Stimulated activated naive CD8-positive, alpha-beta T cell treated with anti-CD3 and anti-CD28 coated beads, Interleukin-15, amount 100 ng/mL, for 72 hours (primary cell): ENCODE measurements around the gene ACCSL.

Experiments
- ATAC-seq: fragments of 150-1000 bp; cut with Tn5 transposase; 2 replicates; pipeline ENCODE4 v1.10.0; 2021; ENCODE audit warnings: mild to moderate bottlenecking, moderate library complexity
- DNase-seq, 2 donors: peaks; one replicate each; pipeline ENCODE4 v3.0.0; 2021 to 2022
- H3K27ac Mint-ChIP-seq, 2 donors: one replicate each; pipeline ENCODE4 v1.8.0; 2022; ENCODE audit warnings: mild to moderate bottlenecking in 2 of 2, mixed read lengths in 2 of 2, moderate library complexity in 2 of 2
- H3K27me3 Mint-ChIP-seq: one replicate; pipeline ENCODE4 v1.8.0; 2022; ENCODE audit warnings: mixed read lengths
- H3K4me1 Mint-ChIP-seq: one replicate; pipeline ENCODE4 v1.8.0; 2022; ENCODE audit warnings: mild to moderate bottlenecking, mixed read lengths
- H3K4me3 Mint-ChIP-seq, 2 donors: one replicate each; pipeline ENCODE4 v1.8.0; 2022; ENCODE audit warnings: mild to moderate bottlenecking in 2 of 2, mixed read lengths in 2 of 2, moderate library complexity in 1 of 2
- H3K9me3 Mint-ChIP-seq, 2 donors: one replicate each; pipeline ENCODE4 v1.8.0; 2022; ENCODE audit warnings: mixed read lengths in 2 of 2

ACCSL gene

DNA sequence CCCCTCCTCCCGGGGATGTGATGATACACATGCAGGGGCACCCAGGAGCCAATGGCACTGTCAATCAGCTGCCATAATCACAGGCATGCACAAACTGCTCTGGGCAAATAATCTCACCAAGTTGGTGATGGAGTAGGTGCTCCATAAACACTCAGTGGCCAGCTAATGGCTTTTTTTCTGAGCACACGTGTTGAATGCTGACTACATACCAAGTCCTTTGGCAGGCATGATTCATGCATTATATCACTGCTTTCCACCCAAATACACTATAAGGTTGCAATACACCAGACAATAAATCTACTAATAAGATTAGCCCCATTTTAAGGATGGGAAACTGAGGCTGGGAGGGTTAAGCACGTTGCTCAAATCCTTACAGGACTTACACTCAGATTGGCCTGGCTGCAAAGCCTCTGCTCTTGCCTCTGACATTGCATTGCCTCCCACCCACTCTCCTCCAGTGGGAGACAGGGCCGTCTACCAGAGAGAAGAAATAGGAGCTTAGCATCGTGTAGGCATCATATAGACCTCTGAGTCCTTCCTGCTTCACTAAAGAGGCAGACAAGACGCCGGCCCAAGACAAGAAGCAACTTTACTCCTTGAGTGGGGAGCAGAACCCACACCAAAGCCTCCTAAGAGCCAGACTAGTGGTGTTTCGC, 32.7 kb upstream of the ACCSL start:
- Mint-ChIP-seq H3K27ac (no peak overlapping the region), H3K4me3 (no peak overlapping the region), H3K4me1 (no peaks in the 10 kb centered on the region), H3K9me3 (no peaks in the 10 kb centered on the region), H3K27me3 (peaks cover 20% of the 10 kb centered on the region)
- DNase-seq = no peak
- no peak for ATAC-seq

GRCh38 chr11:44015624-44016007, 32.2 kb upstream of the ACCSL start:
- no peak for ATAC-seq
- H3K27ac Mint-ChIP-seq = no peak overlapping the region
- no peak for DNase-seq
- peaks cover 17% of the 10 kb centered on the region for H3K27me3 Mint-ChIP-seq
- H3K9me3 Mint-ChIP-seq = no peaks in the 10 kb centered on the region
- no peak overlapping the region for H3K4me3 Mint-ChIP-seq
- no peaks in the 10 kb centered on the region for H3K4me1 Mint-ChIP-seq

- Mint-ChIP-seq H3K27ac (no peak overlapping the region), H3K4me3 (no peak overlapping the region), H3K9me3 (peaks cover 0 to 4% of the 10 kb centered on the region in 2 donors), H3K4me1 (no peaks in the 10 kb centered on the region), H3K27me3 (peaks cover 17% of the 10 kb centered on the region)
- ATAC-seq (no peak), DNase-seq (no peak)
Measured at GRCh38 chr11:44016131-44016530, 31.6 kb upstream of the ACCSL start.

DNA sequence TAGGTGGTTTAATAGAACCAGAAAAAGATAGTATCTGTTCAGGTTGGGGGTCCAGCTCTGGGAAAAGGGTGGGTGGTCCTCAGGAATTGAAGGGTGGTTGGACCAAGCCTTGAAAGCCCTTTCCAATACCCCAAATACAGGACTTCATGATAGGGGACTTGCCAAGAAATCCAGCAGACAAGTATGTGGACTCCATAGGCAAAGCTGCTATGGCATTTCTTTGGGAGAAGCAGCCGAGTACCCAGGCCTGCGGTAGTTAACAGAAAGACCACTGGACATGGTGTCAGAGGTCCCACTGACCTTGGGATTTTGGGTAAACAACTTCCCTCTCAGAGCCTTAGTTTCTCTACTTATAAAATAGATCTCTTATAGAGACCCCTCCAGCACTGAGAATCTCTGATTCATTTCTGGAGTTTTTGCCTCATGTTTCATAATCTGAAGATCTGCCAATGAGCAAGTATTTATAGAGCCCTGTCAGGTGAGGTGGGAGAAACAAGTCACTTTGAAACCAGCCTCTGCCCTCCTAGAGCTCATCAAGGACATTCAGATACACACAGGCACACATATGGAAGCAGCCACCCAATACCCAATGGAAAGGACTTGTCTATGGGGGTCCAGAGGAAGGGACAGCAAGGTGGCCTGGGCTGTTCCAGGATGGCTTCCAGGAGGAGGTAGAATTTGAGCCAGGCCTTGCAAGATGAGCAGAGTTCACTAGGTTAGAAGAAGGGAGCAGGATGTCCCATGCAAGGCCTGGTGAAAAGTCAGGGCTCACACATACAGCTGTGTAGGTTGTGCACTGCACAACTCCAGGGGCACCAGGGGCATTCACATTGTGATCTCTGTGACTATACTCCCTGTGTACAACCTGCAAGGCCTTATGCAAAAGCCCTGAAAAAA, 31.0 kb upstream of the ACCSL start:
- no peak for DNase-seq
- peak; percentile 39 for ATAC-seq
- Mint-ChIP-seq H3K27me3 (peaks cover 20% of the 10 kb centered on the region), H3K27ac (peak overlapping the region in 1 of 2 donors; percentile 88), H3K4me1 (no peaks in the 10 kb centered on the region), H3K9me3 (peaks cover 0 to 11% of the 10 kb centered on the region in 2 donors), H3K4me3 (no peak overlapping the region)

DNA sequence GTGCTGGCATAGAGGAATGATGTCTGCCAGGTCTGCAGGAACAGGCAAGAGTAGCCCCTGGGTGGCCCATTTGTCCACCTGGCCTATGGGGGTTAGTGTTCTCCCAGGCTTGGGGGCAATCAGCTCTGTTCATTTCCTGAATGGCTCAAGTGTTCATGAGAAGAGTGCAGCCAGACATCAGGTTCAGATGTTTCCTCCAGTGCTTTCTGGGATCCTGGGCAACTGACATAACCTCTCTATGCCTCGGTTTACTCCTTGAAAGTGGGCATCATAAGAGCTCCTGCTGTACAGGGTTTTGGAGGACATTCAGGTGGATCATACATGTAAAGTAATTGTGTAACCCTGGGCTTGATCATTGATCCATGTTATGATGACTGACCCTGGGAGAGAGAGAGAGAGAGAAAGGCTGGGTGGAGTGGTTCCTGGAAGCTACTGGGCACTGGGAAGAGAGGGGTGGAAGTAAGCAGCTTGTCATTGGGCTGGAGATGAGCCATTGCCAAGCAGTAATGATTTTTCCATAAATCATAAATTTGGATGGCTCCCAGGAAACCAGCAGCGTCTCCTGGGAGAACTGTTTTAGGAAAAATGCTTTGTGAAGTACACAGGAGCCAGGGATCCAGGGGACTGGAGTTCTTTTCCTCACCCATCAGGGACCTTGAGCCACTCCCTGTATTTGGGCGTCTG, 30.2 kb upstream of the ACCSL start:
- Mint-ChIP-seq H3K27me3 (peaks cover 28% of the 10 kb centered on the region), H3K9me3 (peaks cover 3 to 19% of the 10 kb centered on the region in 2 donors), H3K4me1 (no peaks in the 10 kb centered on the region), H3K4me3 (no peak overlapping the region), H3K27ac (no peak overlapping the region)
- DNase-seq (no peak), ATAC-seq (no peak)

DNA sequence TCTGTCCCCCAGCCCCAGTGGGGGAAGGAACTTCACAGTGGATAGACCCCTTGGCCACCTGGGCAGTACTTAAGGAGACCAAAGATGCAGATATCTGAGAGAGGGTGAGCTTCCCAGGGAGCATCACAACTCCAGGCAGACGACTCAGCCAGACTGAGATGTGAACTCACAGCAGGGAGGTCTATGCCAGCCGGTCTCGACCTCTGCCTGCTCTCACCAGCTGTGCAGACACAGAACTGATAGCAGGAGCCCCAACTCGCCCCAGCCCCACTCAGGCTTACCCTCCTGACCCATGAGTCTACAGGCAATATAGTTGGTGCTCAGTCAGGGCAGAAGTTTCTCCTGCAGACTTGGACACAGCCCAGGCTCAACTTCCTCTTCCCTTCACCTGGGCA, 29.7 kb upstream of the ACCSL start:
- Mint-ChIP-seq H3K9me3 (peaks cover 5 to 24% of the 10 kb centered on the region in 2 donors), H3K27ac (no peak overlapping the region), H3K4me1 (no peaks in the 10 kb centered on the region), H3K27me3 (peaks cover 34% of the 10 kb centered on the region), H3K4me3 (no peak overlapping the region)
- no peak for DNase-seq
- no peak for ATAC-seq

GRCh38 chr11:44018829-44019228, 29.0 kb upstream of the ACCSL start:
- Mint-ChIP-seq H3K9me3 (peaks cover 12 to 31% of the 10 kb centered on the region in 2 donors), H3K4me3 (no peak overlapping the region), H3K4me1 (no peaks in the 10 kb centered on the region), H3K27me3 (peaks cover 41% of the 10 kb centered on the region), H3K27ac (no peak overlapping the region)
- DNase-seq (no peak), ATAC-seq (no peak)

GRCh38 chr11:44024977-44025376, 22.8 kb upstream of the ACCSL start:
- H3K4me1 Mint-ChIP-seq = no peaks in the 10 kb centered on the region
- no peak overlapping the region for H3K4me3 Mint-ChIP-seq
- H3K9me3 Mint-ChIP-seq = peaks cover 19 to 45% of the 10 kb centered on the region in 2 donors
- H3K27ac Mint-ChIP-seq = no peak overlapping the region
- ATAC-seq (no peak), DNase-seq (no peak)
- peaks cover 68% of the 10 kb centered on the region for H3K27me3 Mint-ChIP-seq

DNA sequence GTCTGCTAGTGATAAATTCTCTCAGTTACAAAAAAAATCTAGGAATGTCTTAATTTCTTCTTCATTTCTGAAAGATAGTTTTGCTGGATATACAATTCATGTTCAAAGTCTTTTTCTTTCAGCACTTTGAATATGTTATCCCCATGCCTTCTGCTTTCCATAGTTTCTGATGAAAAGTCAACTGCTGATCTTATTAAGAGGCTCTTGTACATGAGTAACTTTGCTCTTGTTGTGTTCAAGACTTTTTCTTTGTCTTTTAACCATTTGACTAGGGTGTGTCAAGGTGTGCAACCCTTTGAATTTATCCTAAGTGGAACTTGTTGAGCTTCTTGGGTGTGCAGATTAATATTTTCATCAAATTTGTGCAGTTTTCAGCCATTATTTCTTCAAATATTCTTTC, 22.1 kb upstream of the ACCSL start:
- no peak for DNase-seq
- Mint-ChIP-seq H3K4me1 (no peaks in the 10 kb centered on the region), H3K27ac (no peak overlapping the region), H3K27me3 (peaks cover 73% of the 10 kb centered on the region), H3K9me3 (peaks cover 19 to 45% of the 10 kb centered on the region in 2 donors), H3K4me3 (no peak overlapping the region)
- no peak for ATAC-seq

- ATAC-seq (no peak), DNase-seq (no peak)
- H3K9me3 Mint-ChIP-seq = peaks cover 11 to 18% of the 10 kb centered on the region in 2 donors
- peaks cover 67% of the 10 kb centered on the region for H3K27me3 Mint-ChIP-seq
- no peaks in the 10 kb centered on the region for H3K4me1 Mint-ChIP-seq
- no peak overlapping the region for H3K27ac Mint-ChIP-seq
- H3K4me3 Mint-ChIP-seq = no peak overlapping the region
Measured at GRCh38 chr11:44028401-44028800, 19.4 kb upstream of the ACCSL start.

DNA sequence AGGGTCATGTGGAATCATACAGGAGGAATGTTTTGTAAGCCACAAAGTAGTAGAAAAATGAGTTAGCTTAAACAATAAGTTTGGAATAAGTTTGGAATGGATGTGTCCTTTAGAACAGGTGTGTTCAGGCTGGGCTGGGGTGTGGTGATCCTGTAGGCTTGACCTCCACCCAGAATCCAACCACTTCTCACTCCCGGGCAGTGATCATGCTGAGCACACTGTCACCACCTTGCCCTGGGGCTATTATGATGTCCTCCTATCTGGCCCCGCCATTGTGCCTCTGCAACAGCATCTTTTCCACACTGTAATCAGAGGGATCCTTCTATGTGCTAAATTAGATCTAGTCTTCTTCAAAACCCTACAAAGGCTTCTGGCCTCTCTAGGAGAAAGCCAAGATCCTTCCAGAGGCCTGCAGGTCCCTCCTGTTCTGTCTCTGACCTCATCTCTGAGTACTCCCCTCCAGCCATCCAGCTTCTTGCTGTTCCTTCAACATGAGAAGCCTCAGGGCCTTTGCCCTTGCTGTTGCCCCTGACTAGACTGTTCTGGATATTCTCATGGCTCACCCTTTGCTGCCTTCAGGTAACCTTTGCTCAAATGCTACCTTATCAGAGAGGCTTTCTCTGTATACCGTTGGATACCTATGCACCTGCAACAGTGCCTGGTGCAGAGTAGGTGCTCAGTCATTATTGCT, 18.8 kb upstream of the ACCSL start:
- DNase-seq (no peak), ATAC-seq (no peak)
- peaks cover 62% of the 10 kb centered on the region for H3K27me3 Mint-ChIP-seq
- H3K4me3 Mint-ChIP-seq = no peak overlapping the region
- peaks cover 7 to 12% of the 10 kb centered on the region in 2 donors for H3K9me3 Mint-ChIP-seq
- no peak overlapping the region for H3K27ac Mint-ChIP-seq
- H3K4me1 Mint-ChIP-seq = no peaks in the 10 kb centered on the region

- H3K27ac Mint-ChIP-seq = no peak overlapping the region
- peaks cover 57% of the 10 kb centered on the region for H3K27me3 Mint-ChIP-seq
- no peaks in the 10 kb centered on the region for H3K4me1 Mint-ChIP-seq
- ATAC-seq (no peak), DNase-seq (no peak)
- no peak overlapping the region for H3K4me3 Mint-ChIP-seq
- H3K9me3 Mint-ChIP-seq = peaks cover 6 to 8% of the 10 kb centered on the region in 2 donors
Measured at GRCh38 chr11:44029507-44029845, 18.3 kb upstream of the ACCSL start.

GRCh38 chr11:44029977-44030911, 17.5 kb upstream of the ACCSL start:
- Mint-ChIP-seq H3K27me3 (peaks cover 54% of the 10 kb centered on the region), H3K4me1 (no peaks in the 10 kb centered on the region), H3K9me3 (peaks cover 6 to 8% of the 10 kb centered on the region in 2 donors), H3K27ac (no peak overlapping the region), H3K4me3 (no peak overlapping the region)
- ATAC-seq (no peak), DNase-seq (no peak)

- DNase-seq (no peak), ATAC-seq (no peak)
- no peak overlapping the region for H3K4me3 Mint-ChIP-seq
- no peak overlapping the region for H3K27ac Mint-ChIP-seq
- H3K4me1 Mint-ChIP-seq = no peaks in the 10 kb centered on the region
- peaks cover 51% of the 10 kb centered on the region for H3K27me3 Mint-ChIP-seq
- H3K9me3 Mint-ChIP-seq = peaks cover 4 to 5% of the 10 kb centered on the region in 2 donors
Measured at GRCh38 chr11:44030996-44031395, 16.8 kb upstream of the ACCSL start.

DNA sequence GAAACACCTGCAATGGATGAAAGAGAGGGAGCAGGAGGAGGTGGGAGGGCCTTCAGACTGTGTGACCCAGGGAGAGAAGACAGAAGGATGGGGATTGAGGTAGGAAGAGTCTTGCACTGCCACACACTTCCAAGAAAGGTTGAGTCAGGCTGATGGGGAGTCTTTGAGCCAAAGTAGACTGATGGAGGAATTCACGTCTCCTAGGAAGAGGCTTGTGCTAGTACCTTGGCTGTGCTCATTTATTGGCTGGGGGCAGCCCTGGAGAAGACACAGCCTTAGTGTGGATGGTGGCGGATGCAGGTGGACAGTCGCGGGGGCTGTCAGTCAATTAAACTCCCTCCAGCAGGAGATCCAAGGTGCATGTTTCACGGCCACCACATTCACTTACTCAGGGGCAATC, 16.2 kb upstream of the ACCSL start:
- Mint-ChIP-seq H3K27me3 (peaks cover 46% of the 10 kb centered on the region), H3K4me1 (no peaks in the 10 kb centered on the region), H3K9me3 (no peaks in the 10 kb centered on the region), H3K27ac (no peak overlapping the region), H3K4me3 (no peak overlapping the region)
- DNase-seq (no peak), ATAC-seq (no peak)
